ENCODE data around the gene LPCAT2.

Gene LPCAT2

DNA sequence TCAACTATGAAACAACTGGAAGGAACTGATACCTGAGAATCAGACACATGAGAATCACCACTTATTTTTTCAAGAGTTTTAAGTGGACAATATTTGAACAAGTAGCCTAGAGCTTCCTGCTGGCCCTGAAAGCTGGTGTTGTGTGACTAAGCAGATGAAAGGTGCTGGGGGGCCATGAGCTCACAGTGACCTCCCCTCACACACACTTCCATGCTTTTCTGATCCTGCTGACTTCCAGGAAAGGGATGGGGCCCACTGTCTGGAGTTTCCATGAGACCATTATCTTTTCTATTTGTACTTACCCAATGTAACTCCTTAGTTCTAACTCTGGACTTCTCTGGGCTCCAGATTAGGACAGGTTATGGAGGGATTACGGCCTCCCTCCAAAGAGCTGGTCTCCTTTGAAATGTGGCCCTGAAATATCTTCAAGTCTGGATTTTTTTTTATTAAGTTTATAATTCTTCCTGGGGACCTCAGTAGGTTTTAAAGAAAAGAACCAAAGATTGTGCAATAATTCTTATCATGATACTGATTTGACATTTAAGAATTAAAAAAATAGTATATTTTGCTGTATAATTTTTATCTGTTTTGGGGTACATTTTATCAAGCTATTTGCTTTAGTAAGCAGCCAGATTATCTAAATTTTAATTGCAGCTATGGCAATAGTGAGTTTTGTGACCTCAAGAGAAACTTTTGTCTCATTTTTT lies 62.5 kb downstream of the LPCAT2 start:
- in situ Hi-C loops (cut with MboI; ENCODE audit: low pct_unique_long_range_greater_than_20kb, low sequenced_read_pairs, unreplicated experiment), result no loop called here
- TF ChIP-seq, protein P1, sequence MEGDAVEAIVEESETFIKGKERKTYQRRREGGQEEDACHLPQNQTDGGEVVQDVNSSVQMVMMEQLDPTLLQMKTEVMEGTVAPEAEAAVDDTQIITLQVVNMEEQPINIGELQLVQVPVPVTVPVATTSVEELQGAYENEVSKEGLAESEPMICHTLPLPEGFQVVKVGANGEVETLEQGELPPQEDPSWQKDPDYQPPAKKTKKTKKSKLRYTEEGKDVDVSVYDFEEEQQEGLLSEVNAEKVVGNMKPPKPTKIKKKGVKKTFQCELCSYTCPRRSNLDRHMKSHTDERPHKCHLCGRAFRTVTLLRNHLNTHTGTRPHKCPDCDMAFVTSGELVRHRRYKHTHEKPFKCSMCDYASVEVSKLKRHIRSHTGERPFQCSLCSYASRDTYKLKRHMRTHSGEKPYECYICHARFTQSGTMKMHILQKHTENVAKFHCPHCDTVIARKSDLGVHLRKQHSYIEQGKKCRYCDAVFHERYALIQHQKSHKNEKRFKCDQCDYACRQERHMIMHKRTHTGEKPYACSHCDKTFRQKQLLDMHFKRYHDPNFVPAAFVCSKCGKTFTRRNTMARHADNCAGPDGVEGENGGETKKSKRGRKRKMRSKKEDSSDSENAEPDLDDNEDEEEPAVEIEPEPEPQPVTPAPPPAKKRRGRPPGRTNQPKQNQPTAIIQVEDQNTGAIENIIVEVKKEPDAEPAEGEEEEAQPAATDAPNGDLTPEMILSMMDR (IDR thresholded peaks at IDR 0.05; ENCODE audit: extremely low read depth, insufficient read depth, missing control alignments), result no peak
- DNase-seq (ENCODE audit: low spot score), result no peak

DNA sequence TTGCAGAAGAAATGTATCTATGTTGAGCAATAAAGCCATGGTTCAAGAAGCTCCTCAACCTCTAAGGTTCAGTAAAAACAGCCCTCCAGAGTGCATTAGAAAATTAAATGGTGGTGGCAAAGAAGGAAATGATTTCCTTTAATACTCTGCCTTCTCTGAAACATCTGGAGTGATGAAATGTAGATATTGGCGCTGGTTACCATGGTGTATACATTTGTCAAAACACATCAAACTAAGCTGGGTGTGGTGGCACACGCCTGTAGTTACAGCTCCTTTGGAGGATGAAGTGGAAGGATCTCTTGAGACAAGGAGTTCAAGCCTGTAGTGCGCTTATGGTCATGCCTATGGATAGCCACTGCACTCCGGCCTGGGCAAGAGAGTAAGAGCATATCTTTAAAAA lies 63.6 kb downstream of the LPCAT2 start:
- TF ChIP-seq, protein P1 (IDR thresholded peaks at IDR 0.05; ENCODE audit: extremely low read depth, insufficient read depth, missing control alignments), result no peak
- in situ Hi-C loops (cut with MboI; ENCODE audit: low pct_unique_long_range_greater_than_20kb, low sequenced_read_pairs, unreplicated experiment), result no loop called here
- no peak for DNase-seq (ENCODE audit: low spot score)

DNA sequence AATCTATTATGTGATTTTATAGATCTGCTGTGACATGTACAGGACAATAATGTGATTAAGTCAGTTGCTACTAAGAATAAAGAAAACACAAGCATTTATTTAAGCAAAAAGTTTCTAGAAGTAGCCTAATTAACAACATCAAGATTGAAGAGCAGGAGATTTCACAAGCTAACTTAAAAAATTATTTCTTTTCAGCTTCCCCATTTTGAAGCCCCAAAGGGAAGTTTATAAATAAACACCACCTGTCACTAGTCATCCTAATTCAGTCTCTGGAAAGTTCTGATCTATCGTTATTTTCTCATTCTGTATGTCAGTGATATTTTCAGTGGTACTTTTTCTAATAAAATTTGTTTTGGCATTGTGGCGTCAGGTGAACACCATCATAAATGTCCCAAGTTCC lies 65.9 kb downstream of the LPCAT2 start:
- in situ Hi-C loops (cut with MboI; ENCODE audit: low pct_unique_long_range_greater_than_20kb, low sequenced_read_pairs, unreplicated experiment), result no loop called here
- TF ChIP-seq, protein P1 (IDR thresholded peaks at IDR 0.05; ENCODE audit: extremely low read depth, insufficient read depth, missing control alignments), result no peak
- no peak for DNase-seq (ENCODE audit: low spot score)

DNA sequence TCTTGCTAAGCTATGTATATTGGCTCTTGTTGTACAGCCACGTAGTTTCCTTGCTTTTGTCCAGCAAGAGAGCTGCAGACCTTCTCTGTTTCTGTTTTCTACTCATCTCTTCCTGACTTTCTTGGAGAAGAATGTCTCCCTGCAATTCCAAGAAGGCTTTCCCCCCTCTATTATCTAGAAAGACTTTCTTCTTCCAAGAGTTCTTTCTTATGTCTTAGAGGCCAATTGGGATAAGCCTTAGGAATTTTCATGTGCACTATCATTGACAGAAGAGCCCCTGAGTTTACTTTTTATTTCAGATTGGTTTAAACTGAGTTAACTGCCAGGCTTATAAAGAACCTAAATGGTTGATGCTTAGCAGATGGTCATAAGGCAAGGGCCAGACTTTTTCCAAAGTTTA lies 66.6 kb downstream of the LPCAT2 start:
- TF ChIP-seq, protein P1 (IDR thresholded peaks at IDR 0.05; ENCODE audit: extremely low read depth, insufficient read depth, missing control alignments), result no peak
- in situ Hi-C loops (cut with MboI; ENCODE audit: low pct_unique_long_range_greater_than_20kb, low sequenced_read_pairs, unreplicated experiment), result no loop called here
- DNase-seq (ENCODE audit: low spot score), result no peak

DNA sequence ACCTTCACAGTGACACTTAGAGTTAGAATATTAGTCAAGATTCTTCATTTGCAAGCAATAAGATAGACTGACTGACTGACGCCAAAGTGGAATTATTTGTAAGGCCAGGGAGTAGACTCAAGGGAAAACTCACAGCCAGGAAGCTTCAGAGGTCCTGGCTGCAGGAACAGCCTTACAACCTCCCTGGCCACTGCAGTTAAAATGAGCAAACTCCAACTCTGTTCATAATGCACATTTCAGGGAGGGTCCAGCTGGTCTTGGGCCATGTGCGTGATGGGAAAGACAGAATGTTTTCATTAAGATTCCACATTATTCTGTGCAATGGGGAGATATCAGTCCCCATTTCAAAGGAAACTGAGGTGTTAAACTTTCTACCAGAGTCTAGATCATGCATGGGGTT lies 67.5 kb downstream of the LPCAT2 start:
- TF ChIP-seq, protein P1 (IDR thresholded peaks at IDR 0.05; ENCODE audit: extremely low read depth, insufficient read depth, missing control alignments), result no peak
- no peak for DNase-seq (ENCODE audit: low spot score)
- in situ Hi-C loops (cut with MboI; ENCODE audit: low pct_unique_long_range_greater_than_20kb, low sequenced_read_pairs, unreplicated experiment), result no loop called here

DNA sequence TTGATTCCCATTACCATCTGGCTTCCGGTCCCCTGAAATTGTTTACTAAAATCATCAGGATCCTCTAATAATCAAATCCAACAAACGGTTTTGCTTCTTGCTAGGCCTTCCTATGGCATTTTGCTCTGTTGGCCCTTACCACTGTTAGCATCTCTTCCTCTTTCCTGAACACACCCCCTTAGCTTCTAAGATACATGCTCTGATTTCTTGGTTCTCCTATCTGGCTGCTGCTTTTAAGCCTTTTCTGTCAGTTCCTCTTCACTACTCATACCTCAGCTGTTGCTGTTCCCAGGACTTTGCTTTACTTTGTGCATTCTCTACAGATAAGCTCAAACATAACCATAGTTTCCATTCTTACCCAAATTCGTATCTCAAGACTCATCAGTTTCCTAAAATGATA lies 69.0 kb downstream of the LPCAT2 start:
- in situ Hi-C loops (cut with MboI; ENCODE audit: low pct_unique_long_range_greater_than_20kb, low sequenced_read_pairs, unreplicated experiment), result no loop called here
- no peak for DNase-seq (ENCODE audit: low spot score)

More for the DNA sequence above, 69.0 kb downstream of the LPCAT2 start:
- TF ChIP-seq, protein P1 (IDR thresholded peaks at IDR 0.05; ENCODE audit: extremely low read depth, insufficient read depth, missing control alignments), result no peak
